ENCODE measurements around the gene NUP62. TPM values are rescaled to one million over a fixed set of nuclear protein-coding genes. Genes with fewer than 3 reads are reported as not detected.

The NUP62 gene
- total RNA-seq, 6 donors from 2014 or later: 34.7 to 44.4 (median 40.1) TPM

- no peak overlapping the region for H3K27ac ChIP-seq
- ATAC-seq (ENCODE audit: low FRiP score in 2 of 2): peak in 1 of 2 donors; percentile 43
- peaks cover 0 to 74% (median 41%) of the 10 kb centered on the region in 4 donors for H3K36me3 ChIP-seq
- no peaks in the 10 kb centered on the region for H3K9me3 ChIP-seq
- no peak for DNase-seq
- WGBS, 2 donors: 84 to 85% methylated on average over 13 to 22 of the region's 22 CpGs
- no peak overlapping the region for H3K4me3 ChIP-seq
- H3K4me1 ChIP-seq: peaks cover 3 to 28% (median 4%) of the 10 kb centered on the region in 4 donors
- H3K27me3 ChIP-seq: no peaks in the 10 kb centered on the region
- TF ChIP-seq EP300 (IDR thresholded peaks at IDR 0.05) (no peak), POLR2AphosphoS5 (IDR thresholded peaks at IDR 0.05) (no peak), POLR2A (IDR thresholded peaks at IDR 0.05) (no peak), CTCF (IDR thresholded peaks at IDR 0.05) (no peak)
These were observed 7.2 kb downstream of the NUP62 start for GRCh38 chr19:49921871-49922795.

- H3K36me3 ChIP-seq: peaks cover 0 to 65% (median 35%) of the 10 kb centered on the region in 4 donors
- no peak overlapping the region for H3K4me3 ChIP-seq
- no peaks in the 10 kb centered on the region for H3K9me3 ChIP-seq
- ATAC-seq (ENCODE audit: low FRiP score in 2 of 2) (no peak), DNase-seq (no peak)
- H3K27me3 ChIP-seq: no peaks in the 10 kb centered on the region
- peaks cover 0 to 19% (median 0%) of the 10 kb centered on the region in 4 donors for H3K4me1 ChIP-seq
- no peak overlapping the region for H3K27ac ChIP-seq
- no peak for TF ChIP-seq POLR2A (IDR thresholded peaks at IDR 0.05)
- TF ChIP-seq EP300 (IDR thresholded peaks at IDR 0.05): no peak
- TF ChIP-seq CTCF (IDR thresholded peaks at IDR 0.05): no peak
- TF ChIP-seq POLR2AphosphoS5 (IDR thresholded peaks at IDR 0.05): no peak
- 90 to 92% methylated on average over 24 of the region's 24 CpGs for WGBS, 2 donors
These were observed 8.5 kb downstream of the NUP62 start for GRCh38 chr19:49920624-49921363.

GRCh38 chr19:49918089-49918488, 11.2 kb downstream of the NUP62 start:
- no peak for ATAC-seq (ENCODE audit: low FRiP score in 2 of 2)
- Histone ChIP-seq H3K4me1 (peaks cover 0 to 6% (median 0%) of the 10 kb centered on the region in 4 donors), H3K27me3 (no peaks in the 10 kb centered on the region), H3K27ac (no peak overlapping the region), H3K36me3 (peaks cover 0 to 67% (median 36%) of the 10 kb centered on the region in 4 donors), H3K4me3 (no peak overlapping the region), H3K9me3 (no peaks in the 10 kb centered on the region)
- TF ChIP-seq POLR2AphosphoS5 (IDR thresholded peaks at IDR 0.05) (no peak), POLR2A (IDR thresholded peaks at IDR 0.05) (no peak), CTCF (IDR thresholded peaks at IDR 0.05) (no peak), EP300 (IDR thresholded peaks at IDR 0.05) (no peak)
- no peak for DNase-seq
- 94 to 96% methylated on average over 8 of the region's 8 CpGs for WGBS, 2 donors

GRCh38 chr19:49916839-49917733, 12.2 kb downstream of the NUP62 start:
- TF ChIP-seq POLR2A (IDR thresholded peaks at IDR 0.05) (no peak), EP300 (IDR thresholded peaks at IDR 0.05) (no peak), CTCF (IDR thresholded peaks at IDR 0.05) (peak in 2 of 6 experiments; percentile 6 to 11), POLR2AphosphoS5 (IDR thresholded peaks at IDR 0.05) (no peak)
- WGBS, 2 donors: 71 to 79% methylated on average over 21 of the region's 21 CpGs
- Histone ChIP-seq H3K36me3 (peaks cover 0 to 65% (median 32%) of the 10 kb centered on the region in 4 donors), H3K4me1 (peaks cover 0 to 10% (median 0%) of the 10 kb centered on the region in 4 donors), H3K4me3 (no peak overlapping the region), H3K27me3 (no peaks in the 10 kb centered on the region), H3K9me3 (no peaks in the 10 kb centered on the region), H3K27ac (peak overlapping the region in 1 of 4 donors; percentile 6)
- peak in 1 of 2 donors; percentile 57 for DNase-seq
- peak in 1 of 2 donors; percentile 28 for ATAC-seq (ENCODE audit: low FRiP score in 2 of 2)
